Mesodermal cell (in vitro differentiated cells): Measurements from ENCODE around the gene ZGPAT.

ENCODE experiments used
- H3K27ac ChIP-seq: 2 replicates; pipeline ENCODE4 v1.7.0; 2013; ENCODE audit warnings: mild to moderate bottlenecking, low read depth, low read length, moderate library complexity; ENCODE audit not compliant: severe bottlenecking
- H3K36me3 ChIP-seq: 2 replicates; pipeline ENCODE4 v1.7.1; 2013; ENCODE audit warnings: mild to moderate bottlenecking, low read length, moderate library complexity; ENCODE audit not compliant: control insufficient read depth, insufficient read depth
- H3K4me1 ChIP-seq: one replicate; pipeline ENCODE4 v1.7.1; 2013; ENCODE audit warnings: mild to moderate bottlenecking, low read length; ENCODE audit not compliant: insufficient read depth, control insufficient read depth, poor library complexity, severe bottlenecking
- H3K4me3 ChIP-seq: 2 replicates; pipeline ENCODE4 v1.7.0; 2013; ENCODE audit warnings: low read length, control low read depth, mild to moderate bottlenecking; ENCODE audit not compliant: insufficient read depth, poor library complexity, severe bottlenecking; ENCODE audit errors: extremely low read depth
- H3K9me3 ChIP-seq: 2 replicates; pipeline ENCODE4 v1.7.1; 2013; ENCODE audit warnings: mild to moderate bottlenecking, low read length, moderate library complexity; ENCODE audit not compliant: control insufficient read depth
- WGBS, 2 experiments: methylation state at CpG; one replicate each; pipeline ENCODE4 v1.1.5; 2013; ENCODE audit warnings: missing lambda C conversion rate in 2 of 2; ENCODE audit not compliant: insufficient coverage in 2 of 2; 5-methylcytosine and 5-hydroxymethylcytosine counted together

Gene ZGPAT

DNA sequence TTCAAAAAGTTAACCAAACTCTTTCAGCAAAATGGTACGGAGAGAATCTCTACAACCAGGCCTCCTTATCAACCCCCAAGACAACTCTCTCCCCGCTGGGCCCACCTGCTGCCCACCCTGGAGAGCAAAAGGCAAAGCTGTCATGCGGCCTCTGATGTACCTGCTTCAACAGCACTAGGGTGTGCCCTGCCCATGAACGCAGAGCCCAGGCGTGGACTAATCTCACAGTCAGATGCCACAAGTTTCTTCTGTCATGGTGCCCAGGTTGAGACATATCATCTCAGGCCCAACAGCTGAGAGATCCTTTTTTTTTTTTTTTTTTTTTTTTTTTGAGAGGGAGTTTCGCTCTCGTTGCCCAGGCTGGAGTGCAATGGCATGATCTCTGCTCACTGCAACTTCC, 58.1 kb downstream of the ZGPAT start:
- WGBS, 2 experiments: 83 to 95% methylated on average over 1 to 5 of the region's 7 CpGs
- H3K36me3 ChIP-seq: peaks cover 72% of the 10 kb centered on the region
- no peak overlapping the region for H3K4me3 ChIP-seq
- H3K9me3 ChIP-seq: no peaks in the 10 kb centered on the region
- no peak overlapping the region for H3K27ac ChIP-seq
- no peaks in the 10 kb centered on the region for H3K4me1 ChIP-seq

DNA sequence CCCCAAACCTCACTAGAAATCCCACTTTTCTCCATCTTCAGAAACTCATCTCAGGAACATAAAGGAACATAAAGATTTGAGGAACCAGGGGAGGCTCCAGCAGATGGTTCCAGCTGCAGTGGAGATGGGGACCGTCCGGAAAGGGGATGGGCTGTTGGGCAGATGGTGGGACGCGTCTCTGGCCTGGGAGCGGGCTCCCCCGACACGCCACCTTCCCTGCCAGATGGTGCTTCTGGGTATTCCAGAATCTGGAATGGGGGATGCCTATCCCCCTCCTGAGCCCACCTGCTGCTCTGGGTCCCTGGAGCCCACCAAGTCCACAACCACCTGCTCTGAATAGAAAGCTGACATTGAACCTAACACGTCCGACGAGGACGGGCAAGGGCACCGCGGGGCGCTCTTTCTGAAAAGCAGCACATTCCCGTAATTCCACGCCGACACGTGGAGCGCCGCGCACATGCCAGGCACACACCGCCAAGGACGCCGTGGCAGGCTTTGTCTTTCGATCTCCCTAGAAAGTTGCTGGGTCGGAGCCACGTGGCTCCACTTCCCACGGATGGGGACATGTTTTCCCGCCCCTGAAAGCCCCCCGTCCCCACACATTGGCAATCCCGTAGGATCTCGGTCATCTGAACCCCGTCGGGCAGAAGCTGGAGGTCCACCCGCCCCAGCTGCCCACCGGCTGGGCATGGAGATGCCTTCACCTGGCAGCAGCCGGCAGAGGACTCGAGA, 59.0 kb downstream of the ZGPAT start:
- Histone ChIP-seq H3K36me3 (peaks cover 81% of the 10 kb centered on the region), H3K27ac (no peak overlapping the region), H3K4me3 (no peak overlapping the region), H3K9me3 (no peaks in the 10 kb centered on the region), H3K4me1 (no peaks in the 10 kb centered on the region)
- 95 to 98% methylated on average over 38 of the region's 38 CpGs for WGBS, 2 experiments

DNA sequence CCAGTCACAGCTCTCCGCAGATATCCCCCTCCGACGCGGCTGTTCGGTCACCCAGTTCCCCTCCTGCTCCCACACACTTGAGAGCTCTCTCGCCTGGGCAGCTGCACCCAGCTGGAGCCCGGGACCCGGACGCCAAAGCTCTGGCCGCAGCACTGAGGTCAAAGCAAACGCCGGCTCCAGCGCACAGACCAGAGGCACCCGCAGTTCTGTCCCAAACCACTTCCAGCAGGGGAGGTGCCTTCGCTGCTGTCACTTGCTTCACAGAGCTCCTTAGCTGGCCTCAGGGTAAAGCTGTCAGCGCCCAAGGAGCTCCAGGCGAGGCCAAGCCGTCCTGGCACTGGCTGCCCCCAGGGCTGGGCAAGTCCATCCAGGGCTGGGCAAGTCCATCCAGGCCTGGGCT, 59.6 kb downstream of the ZGPAT start:
- Histone ChIP-seq H3K36me3 (peaks cover 79% of the 10 kb centered on the region), H3K4me1 (no peaks in the 10 kb centered on the region), H3K27ac (no peak overlapping the region), H3K4me3 (no peak overlapping the region), H3K9me3 (no peaks in the 10 kb centered on the region)
- WGBS, 2 experiments: 85 to 90% methylated on average over 12 to 18 of the region's 18 CpGs

DNA sequence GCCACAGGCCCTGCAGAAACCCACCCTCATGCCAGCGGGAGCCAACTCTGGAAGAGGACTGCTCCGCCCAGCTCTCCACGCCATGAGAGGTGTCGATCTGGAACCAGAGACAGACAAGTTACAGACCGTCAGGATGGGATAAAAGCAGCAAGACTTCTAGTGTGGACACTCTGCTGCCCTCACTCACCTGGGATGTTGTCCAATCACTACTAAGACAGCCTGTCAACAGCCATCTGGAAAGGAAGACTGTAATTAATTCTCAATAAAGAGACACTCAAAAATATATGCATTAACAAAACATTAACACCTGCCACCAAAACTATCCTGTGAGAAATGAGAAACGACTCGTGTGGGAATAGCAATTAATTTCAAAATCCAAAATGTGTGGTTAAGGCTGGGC, 60.0 kb downstream of the ZGPAT start:
- Histone ChIP-seq H3K9me3 (no peaks in the 10 kb centered on the region), H3K27ac (no peak overlapping the region), H3K4me1 (no peaks in the 10 kb centered on the region), H3K4me3 (no peak overlapping the region), H3K36me3 (peaks cover 74% of the 10 kb centered on the region)
- WGBS, 2 experiments: 91 to 93% methylated on average over 4 to 7 of the region's 7 CpGs

DNA sequence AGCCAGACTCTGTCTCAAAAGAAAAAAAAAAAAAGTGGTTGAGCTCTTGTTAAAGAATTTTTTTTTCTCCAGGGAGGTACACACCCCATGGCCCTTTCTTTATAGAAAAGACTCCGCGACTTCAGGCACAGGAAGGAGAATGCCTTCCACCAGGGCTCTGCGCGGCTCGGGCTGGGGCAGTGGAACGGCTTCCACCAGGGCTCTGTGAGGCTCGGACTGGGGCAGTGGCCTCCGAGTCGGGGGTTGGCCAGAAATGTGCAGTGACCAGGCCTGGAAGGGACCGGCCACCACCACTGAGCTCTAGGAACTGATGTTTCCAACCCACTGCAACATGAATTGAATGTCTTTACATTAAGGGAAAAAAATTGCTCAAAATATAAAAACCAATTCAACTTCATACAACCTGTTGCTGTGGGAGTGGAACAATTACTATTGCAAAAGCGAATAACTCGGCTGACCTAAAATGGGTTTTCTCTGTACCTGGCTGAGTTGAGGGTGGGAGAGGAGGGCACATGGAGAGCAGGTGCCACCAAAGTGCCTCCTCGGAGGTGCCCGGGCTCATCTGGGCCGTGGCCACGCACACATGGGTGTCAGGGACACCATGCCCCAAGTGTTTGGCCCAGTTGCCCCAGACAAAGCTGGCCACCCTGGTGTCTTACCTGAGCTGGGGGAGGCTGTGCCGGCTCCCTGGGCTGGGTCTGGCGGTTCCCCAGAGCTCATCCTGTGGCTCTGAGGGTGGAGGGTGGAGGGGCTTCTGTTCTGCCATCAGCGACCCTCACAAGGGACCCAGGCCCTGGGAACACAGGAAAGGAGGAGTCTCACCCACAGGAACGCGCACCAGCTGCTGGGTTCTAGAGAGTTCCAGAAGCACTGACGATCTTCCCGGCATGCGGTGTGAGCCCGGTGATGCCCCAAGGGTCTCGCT, 61.0 kb downstream of the ZGPAT start:
- no peak overlapping the region for H3K4me3 ChIP-seq
- WGBS, 2 experiments: 96 to 97% methylated on average over 20 to 25 of the region's 26 CpGs
- H3K36me3 ChIP-seq: peaks cover 67% of the 10 kb centered on the region
- H3K4me1 ChIP-seq: peaks cover 7% of the 10 kb centered on the region
- no peaks in the 10 kb centered on the region for H3K9me3 ChIP-seq
- no peak overlapping the region for H3K27ac ChIP-seq

DNA sequence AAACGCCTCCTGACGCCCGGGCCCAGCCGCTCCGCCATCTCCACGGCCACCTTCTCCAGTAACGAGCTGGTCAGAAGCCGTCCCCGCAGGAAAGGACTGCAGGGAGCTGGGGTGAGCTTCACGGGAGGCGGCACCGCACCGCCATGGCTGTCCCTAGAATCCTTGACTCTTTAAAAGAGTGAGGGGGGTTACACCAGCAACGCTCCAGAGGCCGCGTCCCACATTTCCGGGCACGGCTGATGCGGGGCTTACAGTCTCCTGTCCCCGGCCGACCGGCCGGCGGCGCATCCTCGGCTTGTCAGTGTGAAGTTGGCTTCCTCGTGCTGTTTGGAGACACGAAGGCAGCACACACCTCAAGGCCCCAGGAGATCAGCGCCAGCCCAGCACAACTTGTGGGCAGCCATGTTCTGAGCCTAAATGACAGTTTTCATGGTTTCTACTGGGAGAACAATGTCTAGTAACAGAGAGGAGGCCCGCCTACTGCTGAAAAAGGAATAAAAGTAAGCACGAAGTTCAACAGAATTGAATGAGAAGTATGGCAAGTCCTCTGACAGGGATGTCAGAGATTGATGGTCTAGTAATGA, 62.1 kb downstream of the ZGPAT start:
- Histone ChIP-seq H3K9me3 (no peaks in the 10 kb centered on the region), H3K27ac (no peak overlapping the region), H3K36me3 (peaks cover 59% of the 10 kb centered on the region), H3K4me3 (no peak overlapping the region), H3K4me1 (peaks cover 7% of the 10 kb centered on the region)
- WGBS, 2 experiments: 95 to 98% methylated on average over 29 to 30 of the region's 31 CpGs

DNA sequence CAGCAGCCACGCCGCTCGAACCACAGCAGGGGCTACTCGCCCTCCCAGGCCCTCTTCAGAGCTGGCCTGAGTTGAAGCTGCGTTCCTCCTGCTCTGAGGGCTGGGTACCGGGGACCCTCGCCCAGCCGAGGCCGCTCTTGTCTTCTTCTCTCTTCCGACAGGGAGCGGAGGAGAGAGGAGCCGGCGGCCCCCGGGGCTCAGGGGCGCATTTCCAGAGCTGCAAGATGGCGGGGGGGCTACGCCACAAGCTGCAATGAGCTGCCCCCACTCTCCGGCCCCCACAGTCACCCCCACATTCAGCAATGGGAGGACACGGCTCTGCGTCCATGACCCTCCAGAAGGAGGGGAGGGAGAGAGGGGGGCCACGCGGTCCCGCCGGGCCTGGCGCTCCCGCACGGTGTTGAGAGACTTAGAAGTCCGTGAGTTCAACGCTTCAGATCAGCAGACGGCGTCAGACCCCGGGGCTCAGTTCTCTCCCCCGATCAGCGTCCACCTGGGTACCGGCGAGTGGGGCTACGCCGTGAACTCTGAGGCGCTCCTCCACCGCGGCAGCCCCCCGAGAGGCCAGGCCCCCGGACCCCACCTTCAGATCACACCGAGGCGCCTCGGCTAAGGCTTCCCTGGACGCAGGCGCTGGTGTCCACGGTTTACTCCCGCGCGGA, 63.3 kb downstream of the ZGPAT start:
- Histone ChIP-seq H3K9me3 (no peaks in the 10 kb centered on the region), H3K27ac (no peak overlapping the region), H3K36me3 (peaks cover 53% of the 10 kb centered on the region), H3K4me3 (no peak overlapping the region), H3K4me1 (peaks cover 13% of the 10 kb centered on the region)
- 95% methylated on average over 33 to 41 of the region's 52 CpGs for WGBS, 2 experiments

DNA sequence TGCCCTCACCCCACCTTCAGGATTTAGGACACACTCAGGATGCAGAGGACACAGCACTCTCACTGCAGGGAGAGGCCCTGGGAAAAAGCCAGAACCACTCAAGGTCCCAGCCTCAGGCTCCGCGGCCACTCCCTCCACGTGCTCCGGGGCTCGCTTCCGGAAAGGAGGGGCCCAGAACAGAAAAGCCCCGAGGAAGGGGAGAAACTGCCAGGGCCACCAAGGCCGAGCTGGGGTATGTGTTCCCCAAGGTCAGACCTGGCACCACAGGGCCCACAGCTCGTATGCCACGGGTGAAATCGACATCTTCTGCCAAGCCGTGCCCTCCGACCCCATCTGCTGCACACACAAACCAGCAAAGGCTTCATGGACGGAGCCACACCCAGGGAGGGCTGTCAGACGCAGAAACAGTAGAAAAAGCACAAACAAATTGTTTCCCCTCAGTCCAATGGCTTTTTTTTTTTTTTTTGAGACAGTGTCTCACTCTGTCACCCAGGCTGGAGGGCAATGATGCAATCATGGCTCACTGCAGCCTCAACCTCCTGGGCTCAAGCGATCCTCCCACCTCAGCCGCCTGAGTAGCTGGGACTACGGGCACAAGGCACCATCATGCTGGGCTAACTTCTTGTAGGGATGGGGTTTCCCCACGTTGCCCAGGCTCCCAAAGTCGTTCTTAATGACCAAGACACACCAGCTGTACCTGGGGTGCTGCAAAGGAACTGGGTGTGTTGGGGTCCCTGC, 65.1 kb downstream of the ZGPAT start:
- Histone ChIP-seq H3K27ac (no peak overlapping the region), H3K36me3 (peaks cover 44% of the 10 kb centered on the region), H3K9me3 (no peaks in the 10 kb centered on the region), H3K4me1 (peaks cover 18% of the 10 kb centered on the region), H3K4me3 (no peak overlapping the region)
- 90 to 92% methylated on average over 15 to 20 of the region's 20 CpGs for WGBS, 2 experiments

DNA sequence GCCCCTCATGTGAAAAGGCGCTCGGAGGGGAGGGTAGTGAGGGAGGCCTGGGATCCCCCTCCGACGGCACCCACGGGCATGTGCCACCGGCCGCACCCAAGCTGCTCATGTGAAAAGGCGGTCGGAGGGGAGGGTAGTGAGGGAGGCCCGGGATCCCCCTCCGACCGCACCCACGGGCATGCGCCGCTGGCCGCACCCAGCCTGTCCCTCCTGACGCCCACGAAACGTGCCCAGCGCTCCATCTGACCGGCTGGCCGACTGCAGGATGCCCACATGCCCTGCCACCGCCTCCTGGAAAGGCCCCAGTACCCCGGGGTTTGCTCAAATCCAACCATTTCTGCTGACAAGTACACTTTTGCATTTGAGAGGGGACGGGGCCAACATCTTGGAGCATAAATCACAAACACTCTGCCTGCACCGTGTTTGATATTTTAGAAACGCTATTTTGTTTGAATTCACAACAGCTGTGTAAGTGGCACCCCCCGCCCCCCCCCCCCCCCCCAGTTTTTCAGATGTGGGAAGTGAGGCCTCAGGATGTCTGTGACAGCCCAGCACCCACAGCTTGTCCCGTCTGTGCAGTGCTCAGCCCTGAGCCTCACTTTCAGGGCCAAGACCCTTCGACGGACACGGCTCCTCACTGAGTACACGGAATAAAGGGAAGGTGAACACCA, 65.9 kb downstream of the ZGPAT start:
- peaks cover 25% of the 10 kb centered on the region for H3K4me1 ChIP-seq
- H3K36me3 ChIP-seq: peaks cover 36% of the 10 kb centered on the region
- H3K9me3 ChIP-seq: no peaks in the 10 kb centered on the region
- 94 to 96% methylated on average over 29 to 30 of the region's 33 CpGs for WGBS, 2 experiments
- H3K4me3 ChIP-seq: no peak overlapping the region
- H3K27ac ChIP-seq: no peak overlapping the region
